IMR-90 (cell line): ENCODE measurements around the gene BAZ1A.

ENCODE experiments used
- BHLHE40 ChIP-seq: fragments of 150-350 bp; IDR thresholded peaks from 2 replicates; pipeline ENCODE4 v1.6.1; 2016; ENCODE audit warnings: mild to moderate bottlenecking, low read depth, low read length
- CHD1 ChIP-seq: IDR thresholded peaks from 2 replicates; pipeline ENCODE4 v1.6.1; 2012; ENCODE audit warnings: low read depth, low read length, improper control_type of control experiment
- CTCF ChIP-seq: conservative IDR thresholded peaks from 2 replicates; pipeline ENCODE4 v1.5.1; 2012; ENCODE audit warnings: mild to moderate bottlenecking, low read depth, low read length, improper control_type of control experiment
- FOS ChIP-seq: fragments of 150-350 bp; IDR thresholded peaks from 2 replicates; pipeline ENCODE4 v1.6.1; 2016; ENCODE audit warnings: low read depth, low read length
- MAZ ChIP-seq: IDR thresholded peaks from 2 replicates; pipeline ENCODE4 v1.6.1; 2012; ENCODE audit warnings: low read depth, mild to moderate bottlenecking, low read length, improper control_type of control experiment, moderate library complexity, borderline replicate concordance
- MXI1 ChIP-seq: IDR thresholded peaks from 2 replicates; pipeline ENCODE4 v1.6.1; 2012; ENCODE audit warnings: low read depth, mild to moderate bottlenecking, low read length, moderate library complexity, borderline replicate concordance
- NFE2L2 ChIP-seq: fragments of 150-350 bp; IDR thresholded peaks from 2 replicates; pipeline ENCODE4 v1.6.1; 2016; ENCODE audit warnings: low read depth, mild to moderate bottlenecking, low read length
- POLR2A ChIP-seq: IDR thresholded peaks from 2 replicates; pipeline ENCODE4 v1.6.1; 2012; ENCODE audit warnings: mild to moderate bottlenecking, low read depth, low read length
- RAD21 ChIP-seq: IDR thresholded peaks from 2 replicates; pipeline ENCODE4 v1.6.1; 2012; ENCODE audit warnings: low read length, improper control_type of control experiment
- RCOR1 ChIP-seq: IDR thresholded peaks from 2 replicates; pipeline ENCODE4 v1.6.1; 2012; ENCODE audit warnings: mild to moderate bottlenecking, low read length, improper control_type of control experiment; ENCODE audit not compliant: insufficient replicate concordance
- SMC3 ChIP-seq: fragments of 150-350 bp; IDR thresholded peaks from 2 replicates; pipeline ENCODE4 v1.6.1; 2016; ENCODE audit warnings: low read depth, mild to moderate bottlenecking, antibody characterized with exemption, low read length, moderate library complexity
- USF2 ChIP-seq: fragments of 150-350 bp; IDR thresholded peaks from 2 replicates; pipeline ENCODE4 v1.6.1; 2017; ENCODE audit warnings: mild to moderate bottlenecking, antibody characterized with exemption, low read length, low read depth
- TF ChIP-seq, protein P1 (sequence below): fragments of 150-350 bp; IDR thresholded peaks from 2 replicates; pipeline ENCODE4 v1.6.1; 2016; ENCODE audit warnings: low read depth, mild to moderate bottlenecking, low read length, moderate library complexity, borderline replicate concordance

DNA sequence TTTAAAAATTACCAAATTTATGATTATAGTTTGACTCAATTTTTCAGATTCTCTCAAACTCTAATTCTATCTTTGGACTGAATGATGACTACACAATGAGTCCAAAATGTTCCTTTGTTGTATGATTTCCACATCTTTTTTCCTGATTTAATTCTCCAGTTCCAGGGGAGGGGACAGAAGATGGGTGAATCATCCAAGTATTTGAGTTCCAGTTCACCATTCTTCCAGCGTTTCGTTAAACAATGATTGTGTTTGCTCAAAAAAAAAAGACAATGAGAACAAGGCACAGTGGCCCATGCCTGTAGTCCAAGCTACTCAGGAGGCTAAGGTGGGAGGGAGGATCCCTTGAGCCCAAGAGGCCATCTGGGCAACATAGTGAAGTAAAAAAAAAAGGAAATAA is 23.8 kb downstream of the BAZ1A start:
- TF ChIP-seq CTCF (no peak), CHD1 (no peak), POLR2A (no peak), BHLHE40 (no peak), USF2 (no peak), NFE2L2 (no peak), RCOR1 (no peak), RAD21 (no peak), MXI1 (no peak), SMC3 (no peak), FOS (no peak), MAZ (no peak)
- TF ChIP-seq, protein P1, sequence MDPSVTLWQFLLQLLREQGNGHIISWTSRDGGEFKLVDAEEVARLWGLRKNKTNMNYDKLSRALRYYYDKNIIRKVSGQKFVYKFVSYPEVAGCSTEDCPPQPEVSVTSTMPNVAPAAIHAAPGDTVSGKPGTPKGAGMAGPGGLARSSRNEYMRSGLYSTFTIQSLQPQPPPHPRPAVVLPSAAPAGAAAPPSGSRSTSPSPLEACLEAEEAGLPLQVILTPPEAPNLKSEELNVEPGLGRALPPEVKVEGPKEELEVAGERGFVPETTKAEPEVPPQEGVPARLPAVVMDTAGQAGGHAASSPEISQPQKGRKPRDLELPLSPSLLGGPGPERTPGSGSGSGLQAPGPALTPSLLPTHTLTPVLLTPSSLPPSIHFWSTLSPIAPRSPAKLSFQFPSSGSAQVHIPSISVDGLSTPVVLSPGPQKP = no peak
